ENCODE measurements around the gene AUNIP.

Gene AUNIP

DNA sequence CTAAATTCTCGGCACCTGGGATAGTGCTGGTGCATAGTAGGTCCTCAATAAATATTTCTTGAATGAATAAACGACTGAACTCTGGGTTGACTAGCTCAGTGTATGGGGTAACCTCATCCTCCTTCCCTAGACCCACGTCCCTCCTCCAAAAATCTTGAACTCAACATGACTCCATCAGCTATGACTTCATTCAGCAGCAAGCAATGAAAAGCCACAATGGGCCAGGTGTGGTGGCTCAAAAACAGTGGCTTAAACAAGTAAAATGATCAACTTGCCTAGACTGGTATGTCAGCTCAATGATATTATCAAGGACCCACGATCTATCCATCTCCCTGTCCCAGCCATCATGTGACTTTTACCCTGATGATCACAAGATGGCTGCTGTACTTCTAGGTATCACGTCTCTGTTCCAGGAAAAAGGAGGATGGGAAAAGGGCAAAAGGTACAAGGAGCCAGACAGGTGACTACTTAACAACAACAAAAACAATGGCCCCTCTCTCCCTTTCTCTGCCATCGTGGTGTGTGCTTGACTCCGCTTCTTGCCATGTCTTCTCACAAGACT is 29.2 kb upstream of the AUNIP start:
- Histone ChIP-seq H3K36me3 (ENCODE audit: control insufficient read depth, insufficient read depth, low read length) (no peaks in the 10 kb centered on the region), H3K9me3 (ENCODE audit: control insufficient read depth, insufficient read depth, low read length) (no peaks in the 10 kb centered on the region), H3K4me3 (ENCODE audit: low read depth, low read length) (no peak overlapping the region), H3K27ac (ENCODE audit: low read depth, low read length) (no peak overlapping the region), H3K9ac (ENCODE audit: low read depth, low read length) (no peak overlapping the region), H3K4me1 (ENCODE audit: control insufficient read depth, insufficient read depth, low read length) (peaks cover 18% of the 10 kb centered on the region), H3K27me3 (ENCODE audit: control insufficient read depth, insufficient read depth, low read length) (no peaks in the 10 kb centered on the region)

DNA sequence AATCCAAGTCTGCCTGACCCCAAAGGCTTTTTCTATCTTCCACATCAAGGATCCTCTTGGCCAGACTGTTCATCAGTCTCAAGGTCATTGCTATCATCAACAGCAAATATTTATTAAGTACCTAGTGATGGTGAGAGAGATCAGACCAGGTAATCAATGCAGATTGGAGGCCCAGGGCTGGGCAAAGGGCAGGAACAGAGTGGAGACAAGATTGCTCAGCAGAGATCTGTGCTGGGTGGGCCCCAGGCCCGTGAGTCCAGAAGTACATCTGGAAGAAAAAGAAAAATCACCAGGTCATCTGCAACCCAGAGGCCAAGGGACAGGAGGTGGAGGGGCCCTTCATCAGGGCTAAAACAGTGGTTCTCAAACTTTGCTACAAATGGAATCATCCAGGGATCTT is 26.3 kb upstream of the AUNIP start:
- Histone ChIP-seq H3K4me1 (ENCODE audit: control insufficient read depth, insufficient read depth, low read length) (no peaks in the 10 kb centered on the region), H3K9ac (ENCODE audit: low read depth, low read length) (no peak overlapping the region), H3K9me3 (ENCODE audit: control insufficient read depth, insufficient read depth, low read length) (no peaks in the 10 kb centered on the region), H3K36me3 (ENCODE audit: control insufficient read depth, insufficient read depth, low read length) (no peaks in the 10 kb centered on the region), H3K27ac (ENCODE audit: low read depth, low read length) (no peak overlapping the region), H3K27me3 (ENCODE audit: control insufficient read depth, insufficient read depth, low read length) (no peaks in the 10 kb centered on the region), H3K4me3 (ENCODE audit: low read depth, low read length) (no peak overlapping the region)

DNA sequence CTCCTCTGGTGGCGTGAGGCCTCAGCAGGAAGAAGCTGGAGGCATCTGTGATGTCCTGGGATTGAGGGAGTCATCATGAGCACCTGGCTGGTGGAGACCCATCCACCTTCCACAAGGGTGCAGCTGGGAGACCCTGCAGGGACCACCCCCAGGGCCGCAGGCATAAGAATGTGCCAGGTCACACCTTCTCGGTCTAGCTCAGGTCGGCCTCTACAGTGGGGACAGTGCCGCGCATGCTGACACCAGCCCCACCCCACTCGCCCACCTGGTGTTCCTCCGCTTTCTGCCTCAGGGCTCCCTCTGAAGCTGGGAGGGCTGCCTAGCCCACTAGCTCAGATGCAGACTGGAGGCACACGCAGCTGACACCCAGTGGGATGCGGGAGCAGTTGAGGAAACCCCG is 22.0 kb upstream of the AUNIP start:
- Histone ChIP-seq H3K27ac (ENCODE audit: low read depth, low read length) (no peak overlapping the region), H3K9me3 (ENCODE audit: control insufficient read depth, insufficient read depth, low read length) (no peaks in the 10 kb centered on the region), H3K9ac (ENCODE audit: low read depth, low read length) (no peak overlapping the region), H3K27me3 (ENCODE audit: control insufficient read depth, insufficient read depth, low read length) (peaks cover 11% of the 10 kb centered on the region), H3K4me3 (ENCODE audit: low read depth, low read length) (no peak overlapping the region), H3K4me1 (ENCODE audit: control insufficient read depth, insufficient read depth, low read length) (peaks cover 5% of the 10 kb centered on the region; the same call in 1 of the 2 replicates), H3K36me3 (ENCODE audit: control insufficient read depth, insufficient read depth, low read length) (no peaks in the 10 kb centered on the region)

DNA sequence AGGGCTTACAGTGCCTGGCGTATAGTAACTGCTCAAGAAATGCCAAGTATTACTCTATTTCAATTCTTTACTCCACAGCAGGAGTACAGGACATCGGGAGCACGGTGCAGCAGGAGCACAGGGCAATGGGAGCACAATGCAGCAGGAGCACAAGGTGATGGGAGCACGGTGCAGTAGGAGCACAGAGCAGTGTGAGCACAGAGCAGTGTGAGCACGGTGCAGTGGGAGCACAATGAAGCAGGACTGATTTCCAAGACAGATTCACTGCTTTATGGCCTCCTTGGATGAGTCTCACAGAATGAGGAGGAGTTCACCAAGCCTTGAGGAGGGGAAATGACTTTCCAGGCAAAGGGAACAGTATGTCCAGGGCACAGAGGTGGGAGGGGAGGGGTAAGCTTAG is 21.3 kb upstream of the AUNIP start:
- Histone ChIP-seq H3K4me3 (ENCODE audit: low read depth, low read length) (no peak overlapping the region), H3K27ac (ENCODE audit: low read depth, low read length) (no peak overlapping the region), H3K9ac (ENCODE audit: low read depth, low read length) (no peak overlapping the region), H3K27me3 (ENCODE audit: control insufficient read depth, insufficient read depth, low read length) (peaks cover 12% of the 10 kb centered on the region), H3K36me3 (ENCODE audit: control insufficient read depth, insufficient read depth, low read length) (no peaks in the 10 kb centered on the region), H3K9me3 (ENCODE audit: control insufficient read depth, insufficient read depth, low read length) (no peaks in the 10 kb centered on the region), H3K4me1 (ENCODE audit: control insufficient read depth, insufficient read depth, low read length) (peaks cover 10% of the 10 kb centered on the region; the same call in 1 of the 2 replicates)

DNA sequence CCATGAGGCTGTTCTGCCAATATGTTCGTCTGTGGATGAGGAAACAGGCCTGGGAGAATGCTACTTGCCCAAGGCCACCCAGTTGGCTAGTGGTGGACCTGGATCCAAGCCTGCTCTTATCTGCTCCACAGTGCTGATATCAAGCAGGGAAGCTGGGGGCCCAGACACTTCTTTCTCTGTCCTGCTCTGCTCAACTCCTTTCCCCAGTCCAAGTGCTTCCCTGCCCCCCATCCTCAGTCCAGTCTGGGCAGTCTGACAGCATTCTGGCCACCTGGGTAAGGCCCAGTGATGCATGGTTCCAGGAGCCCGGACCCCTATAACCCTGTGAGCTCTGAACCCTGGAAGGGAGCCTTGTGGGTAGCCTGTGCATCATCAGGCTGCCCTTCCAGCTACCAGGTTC is 20.4 kb upstream of the AUNIP start:
- Histone ChIP-seq H3K9ac (ENCODE audit: low read depth, low read length) (no peak overlapping the region), H3K36me3 (ENCODE audit: control insufficient read depth, insufficient read depth, low read length) (no peaks in the 10 kb centered on the region), H3K27me3 (ENCODE audit: control insufficient read depth, insufficient read depth, low read length) (peaks cover 12% of the 10 kb centered on the region), H3K27ac (ENCODE audit: low read depth, low read length) (no peak overlapping the region), H3K9me3 (ENCODE audit: control insufficient read depth, insufficient read depth, low read length) (no peaks in the 10 kb centered on the region), H3K4me1 (ENCODE audit: control insufficient read depth, insufficient read depth, low read length) (peaks cover 12% of the 10 kb centered on the region), H3K4me3 (ENCODE audit: low read depth, low read length) (no peak overlapping the region)

DNA sequence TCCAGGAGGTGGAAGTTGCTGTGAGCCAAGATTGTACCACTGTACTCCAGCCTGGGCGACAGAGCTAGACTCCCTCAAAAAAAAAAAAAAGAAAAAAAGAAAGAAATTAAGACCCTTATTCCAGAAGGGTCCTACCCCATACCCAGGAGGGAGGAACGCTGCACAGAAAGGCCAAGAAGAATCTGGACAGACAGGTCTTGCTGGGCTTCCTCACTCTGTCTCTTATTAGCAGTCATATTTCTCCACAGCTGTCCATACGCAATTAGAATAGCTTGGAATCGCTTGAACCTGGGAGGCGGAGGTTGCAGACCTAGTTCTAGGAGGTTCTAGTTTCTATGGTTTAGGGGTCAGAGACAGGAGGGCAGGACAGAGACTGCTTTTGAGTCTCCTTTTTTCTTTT is 19.4 kb upstream of the AUNIP start:
- peaks cover 16% of the 10 kb centered on the region for H3K4me1 ChIP-seq (ENCODE audit: control insufficient read depth, insufficient read depth, low read length)
- no peak overlapping the region for H3K4me3 ChIP-seq (ENCODE audit: low read depth, low read length)
- peaks cover 12% of the 10 kb centered on the region for H3K27me3 ChIP-seq (ENCODE audit: control insufficient read depth, insufficient read depth, low read length)
- H3K36me3 ChIP-seq (ENCODE audit: control insufficient read depth, insufficient read depth, low read length) = no peaks in the 10 kb centered on the region
- H3K27ac ChIP-seq (ENCODE audit: low read depth, low read length) = no peak overlapping the region
- H3K9me3 ChIP-seq (ENCODE audit: control insufficient read depth, insufficient read depth, low read length) = no peaks in the 10 kb centered on the region
- no peak overlapping the region for H3K9ac ChIP-seq (ENCODE audit: low read depth, low read length)

DNA sequence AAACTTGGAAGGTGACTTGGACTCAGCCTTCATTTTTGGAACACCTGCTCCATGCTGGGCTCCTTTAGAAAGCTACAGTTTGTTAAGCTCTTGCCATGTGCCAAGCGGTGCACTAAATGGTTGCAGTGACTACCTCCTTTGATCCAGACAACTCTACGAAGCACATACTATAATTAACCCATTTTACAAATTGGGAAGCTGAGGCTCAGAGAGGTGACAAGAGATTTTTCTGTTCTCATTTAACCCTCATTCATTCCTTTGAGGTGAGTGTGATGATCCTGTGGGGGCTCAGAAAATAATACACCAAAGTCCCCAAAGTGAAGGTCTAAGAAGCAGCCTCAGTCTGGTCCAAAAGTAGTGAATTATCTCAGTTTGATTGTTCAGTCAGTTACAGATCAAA is 17.9 kb upstream of the AUNIP start:
- Histone ChIP-seq H3K4me3 (ENCODE audit: low read depth, low read length) (no peak overlapping the region), H3K27me3 (ENCODE audit: control insufficient read depth, insufficient read depth, low read length) (peaks cover 12% of the 10 kb centered on the region), H3K4me1 (ENCODE audit: control insufficient read depth, insufficient read depth, low read length) (peaks cover 16% of the 10 kb centered on the region), H3K9ac (ENCODE audit: low read depth, low read length) (no peak overlapping the region), H3K27ac (ENCODE audit: low read depth, low read length) (no peak overlapping the region), H3K36me3 (ENCODE audit: control insufficient read depth, insufficient read depth, low read length) (no peaks in the 10 kb centered on the region), H3K9me3 (ENCODE audit: control insufficient read depth, insufficient read depth, low read length) (no peaks in the 10 kb centered on the region)

DNA sequence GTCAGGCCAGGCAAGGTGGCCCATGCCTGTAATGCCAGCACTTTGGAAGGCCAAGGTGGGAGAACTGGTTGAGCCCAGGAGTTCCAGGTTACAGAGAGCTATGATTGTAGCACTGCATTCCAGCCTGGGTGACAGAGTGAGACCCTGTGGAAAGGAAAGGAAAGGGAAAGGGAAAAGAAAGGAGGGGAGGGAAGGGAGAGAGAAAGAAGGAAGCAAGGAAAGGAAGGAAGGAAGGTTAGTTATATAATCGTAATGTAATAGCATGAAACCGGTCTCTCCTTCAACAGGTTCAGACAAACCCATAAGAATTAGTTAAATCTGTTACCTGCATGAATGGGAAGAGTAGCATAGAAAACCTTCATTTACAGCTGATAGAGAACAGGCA is 17.4 kb upstream of the AUNIP start:
- Histone ChIP-seq H3K9me3 (ENCODE audit: control insufficient read depth, insufficient read depth, low read length) (no peaks in the 10 kb centered on the region), H3K9ac (ENCODE audit: low read depth, low read length) (no peak overlapping the region), H3K27me3 (ENCODE audit: control insufficient read depth, insufficient read depth, low read length) (peaks cover 12% of the 10 kb centered on the region), H3K4me1 (ENCODE audit: control insufficient read depth, insufficient read depth, low read length) (peaks cover 16% of the 10 kb centered on the region), H3K4me3 (ENCODE audit: low read depth, low read length) (no peak overlapping the region), H3K36me3 (ENCODE audit: control insufficient read depth, insufficient read depth, low read length) (no peaks in the 10 kb centered on the region), H3K27ac (ENCODE audit: low read depth, low read length) (no peak overlapping the region)

DNA sequence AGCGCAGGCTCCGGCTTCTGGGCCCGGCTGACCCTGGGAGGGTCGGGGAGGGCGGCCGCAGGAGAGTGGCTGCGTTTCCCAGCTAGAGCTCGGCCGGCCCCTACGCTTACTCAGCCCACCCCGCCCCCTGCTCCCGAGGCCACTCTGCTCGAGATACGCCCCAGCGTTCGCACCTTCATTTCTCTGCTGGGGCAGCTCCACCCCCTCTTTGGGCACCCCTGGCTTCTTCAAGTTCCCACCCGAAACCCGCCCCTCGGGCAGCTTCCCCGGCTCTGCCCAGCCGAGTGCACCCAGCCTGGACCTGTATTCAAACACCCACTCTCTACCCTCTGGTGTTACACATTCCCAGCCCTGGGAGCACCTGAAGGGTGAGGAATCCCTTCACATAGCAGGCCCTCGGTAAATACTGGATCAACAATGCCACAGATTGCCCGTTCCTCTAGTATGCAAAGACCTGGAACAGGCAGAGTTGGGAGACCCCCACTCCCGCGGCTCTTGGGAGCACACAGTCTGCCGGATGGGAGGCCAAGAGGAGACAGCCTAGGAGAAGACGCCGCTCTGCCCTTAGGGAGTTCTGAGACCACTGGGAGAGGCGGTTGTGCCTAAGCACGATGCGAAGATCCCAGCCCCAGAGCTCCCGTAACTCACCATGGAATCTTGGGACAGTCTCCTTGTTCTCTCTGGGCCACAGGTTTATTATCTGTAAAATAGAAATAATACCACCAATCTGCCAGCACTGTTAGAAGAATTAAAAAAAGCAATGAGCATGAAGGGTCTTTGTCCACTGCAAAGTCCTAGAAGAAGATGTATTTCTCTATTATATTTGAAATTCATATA is 16.8 kb upstream of the AUNIP start:
- H3K27me3 ChIP-seq (ENCODE audit: control insufficient read depth, insufficient read depth, low read length) = peaks cover 12% of the 10 kb centered on the region
- H3K4me1 ChIP-seq (ENCODE audit: control insufficient read depth, insufficient read depth, low read length) = peaks cover 16% of the 10 kb centered on the region
- peak overlapping the region; percentile 79 for H3K27ac ChIP-seq (ENCODE audit: low read depth, low read length)
- H3K36me3 ChIP-seq (ENCODE audit: control insufficient read depth, insufficient read depth, low read length) = no peaks in the 10 kb centered on the region
- peak overlapping the region; percentile 49; the same call in 1 of the 2 replicates for H3K9ac ChIP-seq (ENCODE audit: low read depth, low read length)
- H3K9me3 ChIP-seq (ENCODE audit: control insufficient read depth, insufficient read depth, low read length) = no peaks in the 10 kb centered on the region
- peak overlapping the region; percentile 67 for H3K4me3 ChIP-seq (ENCODE audit: low read depth, low read length)

DNA sequence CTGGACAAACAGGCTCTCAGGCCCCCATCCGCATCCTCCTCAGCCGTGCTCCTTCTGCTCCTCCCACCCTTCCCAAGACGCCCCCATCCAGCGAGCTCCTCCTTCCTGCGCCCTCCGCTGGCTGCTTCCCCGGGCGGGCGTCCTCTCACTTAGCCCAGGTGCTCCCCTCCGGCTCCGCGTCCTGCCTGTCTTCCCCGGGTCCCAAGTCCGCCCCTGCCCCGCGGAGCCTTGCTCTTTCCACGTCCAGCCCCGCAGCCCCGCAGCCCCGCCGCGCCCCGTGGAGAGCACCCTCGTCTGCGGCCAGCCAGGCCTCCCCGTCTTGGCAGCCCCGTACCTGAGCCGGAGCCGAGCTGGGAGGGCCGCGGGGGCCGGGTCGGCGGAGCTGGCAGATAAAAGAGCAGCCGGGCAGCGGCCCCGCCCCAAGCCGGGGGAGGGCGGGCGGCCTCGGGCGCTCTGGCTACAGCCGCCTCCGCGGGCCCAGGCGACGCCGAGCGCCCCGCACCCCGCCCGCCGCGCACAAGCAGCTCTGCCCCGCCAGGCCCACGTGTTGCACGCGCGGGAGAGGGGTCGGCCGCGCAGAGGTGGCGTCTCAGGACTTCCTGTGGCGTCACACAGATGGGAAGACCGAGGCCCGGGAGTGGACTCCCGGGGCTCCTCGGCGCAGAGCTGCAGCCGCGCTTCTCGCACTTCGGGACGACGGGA is 16.0 kb upstream of the AUNIP start, which contains the start of gene PAQR7:
PAQR7 (minus strand) TSS at position 555 of the 702 bp plus-strand sequence. CDS start 11,869 bp downstream, outside the sequence.
- Histone ChIP-seq H3K9me3 (ENCODE audit: control insufficient read depth, insufficient read depth, low read length) (no peaks in the 10 kb centered on the region), H3K36me3 (ENCODE audit: control insufficient read depth, insufficient read depth, low read length) (no peaks in the 10 kb centered on the region), H3K4me1 (ENCODE audit: control insufficient read depth, insufficient read depth, low read length) (peaks cover 18% of the 10 kb centered on the region), H3K4me3 (ENCODE audit: low read depth, low read length) (peak within 1 kb of the TSS; percentile 67), H3K9ac (ENCODE audit: low read depth, low read length) (peak within 1 kb of the TSS; percentile 49; the same call in 1 of the 2 replicates), H3K27me3 (ENCODE audit: control insufficient read depth, insufficient read depth, low read length) (peaks cover 12% of the 10 kb centered on the region), H3K27ac (ENCODE audit: low read depth, low read length) (peak within 1 kb of the TSS; percentile 79)
